Ishikawa (cell line): ENCODE data around the gene TMEM117.

ENCODE experiments used
- CEBPB ChIP-seq: IDR thresholded peaks from 2 replicates; pipeline ENCODE4 v1.6.1; 2012
- CREB1 ChIP-seq: IDR thresholded peaks from 2 replicates; pipeline ENCODE4 v1.6.1; 2012; ENCODE audit warnings: low read depth
- EGR1 ChIP-seq: IDR thresholded peaks from 2 replicates; pipeline ENCODE4 v1.6.1; 2012
- EP300 ChIP-seq: IDR thresholded peaks from 2 replicates; pipeline ENCODE4 v1.6.1; 2012; ENCODE audit warnings: borderline replicate concordance
- FOXM1 ChIP-seq: IDR thresholded peaks from 2 replicates; pipeline ENCODE4 v1.6.1; 2012; ENCODE audit warnings: low read depth, borderline replicate concordance
- MAX ChIP-seq: IDR thresholded peaks from 2 replicates; pipeline ENCODE4 v1.6.1; 2012
- NFIC ChIP-seq: IDR thresholded peaks from 2 replicates; pipeline ENCODE4 v1.6.1; 2012
- RAD21 ChIP-seq: IDR thresholded peaks from 2 replicates; pipeline ENCODE4 v1.6.1; 2012; ENCODE audit warnings: low read depth
- REST ChIP-seq: IDR thresholded peaks from 2 replicates; pipeline ENCODE4 v1.6.1; 2012; ENCODE audit warnings: low read depth, mild to moderate bottlenecking
- TAF1 ChIP-seq: IDR thresholded peaks from 2 replicates; pipeline ENCODE4 v1.6.1; 2012; ENCODE audit warnings: low read depth, mild to moderate bottlenecking
- TCF12 ChIP-seq: IDR thresholded peaks from 2 replicates; pipeline ENCODE4 v1.6.1; 2012; ENCODE audit warnings: low read depth
- TEAD4 ChIP-seq: IDR thresholded peaks from 2 replicates; pipeline ENCODE4 v1.6.1; 2012
- USF1 ChIP-seq: IDR thresholded peaks from 2 replicates; pipeline ENCODE4 v1.6.1; 2012
- YY1 ChIP-seq: IDR thresholded peaks from 2 replicates; pipeline ENCODE4 v1.6.1; 2012; ENCODE audit warnings: low read depth
- ZBTB7A ChIP-seq: IDR thresholded peaks from 2 replicates; pipeline ENCODE4 v1.6.1; 2012; ENCODE audit warnings: low read depth

Gene TMEM117

DNA sequence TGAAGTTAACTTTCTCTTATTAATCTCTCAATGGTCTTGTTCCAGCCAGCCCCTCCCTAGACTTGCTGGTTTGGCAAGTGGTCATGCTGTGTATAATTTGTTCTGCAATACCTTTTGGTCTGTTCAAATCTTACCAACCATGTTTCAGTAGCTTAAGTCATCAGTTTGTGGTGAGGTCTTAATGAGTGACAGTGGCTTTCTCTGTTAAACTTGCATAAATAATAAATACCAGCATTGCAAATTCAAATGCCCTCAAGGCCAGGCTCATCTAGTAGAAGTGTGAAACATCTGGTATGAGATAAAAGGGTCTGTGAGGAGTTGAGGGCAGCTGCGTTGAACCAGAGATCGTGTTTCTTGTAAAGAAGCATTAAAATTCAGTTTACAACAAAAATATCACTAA lies 319.5 kb downstream of the TMEM117 start:
- no peak for TF ChIP-seq YY1
- TF ChIP-seq MAX: no peak
- TF ChIP-seq USF1: no peak
- no peak for TF ChIP-seq CREB1
- TF ChIP-seq ZBTB7A: no peak

DNA sequence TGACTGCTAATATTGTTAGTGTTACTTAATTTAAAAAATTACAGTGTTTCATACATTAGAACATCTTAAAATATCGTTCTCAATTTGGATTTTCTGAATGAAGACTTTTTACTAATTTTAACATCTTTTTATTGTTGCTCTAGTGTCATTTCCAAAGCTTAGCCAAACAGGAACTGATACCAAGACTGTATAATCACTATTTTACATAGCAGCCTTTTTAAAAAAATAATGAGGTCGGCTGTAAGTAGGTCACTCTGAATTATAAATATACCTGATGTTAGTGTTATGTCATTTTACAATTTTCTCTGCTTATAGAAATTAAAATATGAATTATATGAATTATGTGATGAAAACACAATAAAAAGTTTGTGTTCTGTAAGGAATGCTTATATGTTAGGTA lies 321.5 kb downstream of the TMEM117 start:
- TF ChIP-seq RAD21 (no peak), FOXM1 (no peak), EP300 (no peak), USF1 (no peak), TCF12 (no peak), TEAD4 (no peak), NFIC (no peak), EGR1 (no peak), MAX (no peak), CREB1 (no peak), YY1 (no peak)

GRCh38 chr12:44158746-44159145 lies 322.9 kb downstream of the TMEM117 start:
- no peak for TF ChIP-seq MAX
- TF ChIP-seq EGR1: no peak
- no peak for TF ChIP-seq TCF12
- TF ChIP-seq CREB1: no peak
- no peak for TF ChIP-seq EP300
- TF ChIP-seq TEAD4: no peak
- TF ChIP-seq FOXM1: no peak
- no peak for TF ChIP-seq USF1
- no peak for TF ChIP-seq NFIC
- no peak for TF ChIP-seq RAD21
- no peak for TF ChIP-seq YY1
- TF ChIP-seq CEBPB: no peak
- TF ChIP-seq REST: no peak

DNA sequence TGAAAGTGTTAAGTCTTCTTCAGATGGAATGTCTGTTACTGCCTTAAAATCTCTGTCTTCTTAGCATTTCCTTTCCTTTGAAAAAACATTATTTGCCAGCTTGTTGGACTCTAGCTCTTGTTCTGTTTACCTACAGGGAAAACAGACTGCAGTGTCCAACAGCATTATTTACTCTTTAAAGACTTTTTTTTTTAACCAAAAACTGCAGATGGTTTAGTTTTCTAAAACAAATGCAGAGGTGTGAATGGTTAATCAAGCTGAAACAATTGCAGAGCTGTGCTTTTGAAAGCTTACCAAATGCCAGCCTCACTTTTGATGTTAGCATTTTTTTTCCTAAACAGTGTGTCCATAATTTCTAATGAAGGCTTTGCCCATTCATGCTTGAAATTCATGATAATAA lies 323.3 kb downstream of the TMEM117 start:
- TF ChIP-seq YY1: no peak
- TF ChIP-seq TEAD4: no peak

- TF ChIP-seq RAD21: no peak
- no peak for TF ChIP-seq CREB1
- no peak for TF ChIP-seq NFIC
- no peak for TF ChIP-seq REST
- no peak for TF ChIP-seq MAX
- no peak for TF ChIP-seq TAF1
- TF ChIP-seq FOXM1: no peak
- TF ChIP-seq TCF12: no peak
- no peak for TF ChIP-seq TEAD4
- TF ChIP-seq EP300: no peak
- TF ChIP-seq ZBTB7A: no peak
- TF ChIP-seq USF1: no peak
- TF ChIP-seq CEBPB: no peak
- TF ChIP-seq EGR1: no peak
- TF ChIP-seq YY1: no peak
Observed at GRCh38 chr12:44159862-44160261, 324.0 kb downstream of the TMEM117 start.
